HFF-Myc (cell line): Measurements from ENCODE around the gene BTNL8.

ENCODE experiments used
- DNase-seq: peaks from one replicate; pipeline ENCODE4 v3.0.0-alpha.2; 2011; ENCODE audit warnings: low read depth; ENCODE audit errors: extremely low read depth
- H3K4me3 ChIP-seq: replicated peaks from 2 replicates; pipeline ENCODE4 v1.5.1; 2011; ENCODE audit warnings: low read depth, mild to moderate bottlenecking, control low read depth, low read length
- TF ChIP-seq, protein P1 (sequence below): IDR thresholded peaks from 2 replicates; pipeline ENCODE4 v1.5.1; 2012; ENCODE audit warnings: mild to moderate bottlenecking, low read depth, low read length, control low read depth; ENCODE audit errors: missing control alignments

BTNL8 gene

DNA sequence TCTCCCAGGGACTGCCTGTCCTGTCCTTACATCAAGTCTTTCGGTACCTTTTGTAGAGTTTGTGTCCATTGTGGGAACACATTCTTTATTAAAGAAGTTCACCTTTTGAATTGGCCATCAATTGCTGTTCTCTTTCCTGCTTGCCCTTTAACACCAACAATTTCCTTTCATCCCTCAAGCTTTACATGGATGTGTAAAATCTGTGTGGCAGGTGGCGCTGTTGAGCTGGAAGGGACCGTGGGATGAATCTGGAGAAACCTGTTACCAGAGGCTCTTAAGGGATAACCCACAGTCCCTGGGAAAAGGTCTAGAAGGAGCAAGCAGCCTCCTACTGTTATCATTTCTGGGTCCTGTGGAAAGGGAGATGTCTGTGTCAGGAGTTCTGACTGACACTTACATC lies 30.0 kb upstream of the BTNL8 start:
- TF ChIP-seq, protein P1, sequence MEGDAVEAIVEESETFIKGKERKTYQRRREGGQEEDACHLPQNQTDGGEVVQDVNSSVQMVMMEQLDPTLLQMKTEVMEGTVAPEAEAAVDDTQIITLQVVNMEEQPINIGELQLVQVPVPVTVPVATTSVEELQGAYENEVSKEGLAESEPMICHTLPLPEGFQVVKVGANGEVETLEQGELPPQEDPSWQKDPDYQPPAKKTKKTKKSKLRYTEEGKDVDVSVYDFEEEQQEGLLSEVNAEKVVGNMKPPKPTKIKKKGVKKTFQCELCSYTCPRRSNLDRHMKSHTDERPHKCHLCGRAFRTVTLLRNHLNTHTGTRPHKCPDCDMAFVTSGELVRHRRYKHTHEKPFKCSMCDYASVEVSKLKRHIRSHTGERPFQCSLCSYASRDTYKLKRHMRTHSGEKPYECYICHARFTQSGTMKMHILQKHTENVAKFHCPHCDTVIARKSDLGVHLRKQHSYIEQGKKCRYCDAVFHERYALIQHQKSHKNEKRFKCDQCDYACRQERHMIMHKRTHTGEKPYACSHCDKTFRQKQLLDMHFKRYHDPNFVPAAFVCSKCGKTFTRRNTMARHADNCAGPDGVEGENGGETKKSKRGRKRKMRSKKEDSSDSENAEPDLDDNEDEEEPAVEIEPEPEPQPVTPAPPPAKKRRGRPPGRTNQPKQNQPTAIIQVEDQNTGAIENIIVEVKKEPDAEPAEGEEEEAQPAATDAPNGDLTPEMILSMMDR, result peak; percentile 89
- peak; percentile 49 for DNase-seq
- no peak overlapping the region for H3K4me3 ChIP-seq

DNA sequence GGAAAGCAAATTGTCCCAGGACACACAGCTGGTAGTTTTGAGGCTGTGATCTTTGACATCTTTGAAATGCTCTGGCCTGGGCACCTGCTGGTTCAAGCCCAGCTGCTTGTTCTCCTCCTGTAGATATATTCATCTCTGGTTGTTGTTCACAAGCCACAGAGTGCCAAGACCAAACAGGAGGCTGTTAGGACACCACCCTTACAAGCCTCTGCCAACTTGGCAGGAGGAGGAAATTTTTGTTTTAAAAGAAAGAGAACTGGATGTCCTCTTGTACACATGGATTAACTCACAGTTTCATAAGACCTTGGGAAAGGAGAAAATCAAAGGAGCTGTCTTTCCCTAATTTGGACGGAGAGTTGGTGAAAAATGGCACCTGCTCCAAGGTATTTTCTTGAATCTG lies 29.4 kb upstream of the BTNL8 start:
- TF ChIP-seq, protein P1, result no peak
- H3K4me3 ChIP-seq, result no peak overlapping the region
- no peak for DNase-seq

DNA sequence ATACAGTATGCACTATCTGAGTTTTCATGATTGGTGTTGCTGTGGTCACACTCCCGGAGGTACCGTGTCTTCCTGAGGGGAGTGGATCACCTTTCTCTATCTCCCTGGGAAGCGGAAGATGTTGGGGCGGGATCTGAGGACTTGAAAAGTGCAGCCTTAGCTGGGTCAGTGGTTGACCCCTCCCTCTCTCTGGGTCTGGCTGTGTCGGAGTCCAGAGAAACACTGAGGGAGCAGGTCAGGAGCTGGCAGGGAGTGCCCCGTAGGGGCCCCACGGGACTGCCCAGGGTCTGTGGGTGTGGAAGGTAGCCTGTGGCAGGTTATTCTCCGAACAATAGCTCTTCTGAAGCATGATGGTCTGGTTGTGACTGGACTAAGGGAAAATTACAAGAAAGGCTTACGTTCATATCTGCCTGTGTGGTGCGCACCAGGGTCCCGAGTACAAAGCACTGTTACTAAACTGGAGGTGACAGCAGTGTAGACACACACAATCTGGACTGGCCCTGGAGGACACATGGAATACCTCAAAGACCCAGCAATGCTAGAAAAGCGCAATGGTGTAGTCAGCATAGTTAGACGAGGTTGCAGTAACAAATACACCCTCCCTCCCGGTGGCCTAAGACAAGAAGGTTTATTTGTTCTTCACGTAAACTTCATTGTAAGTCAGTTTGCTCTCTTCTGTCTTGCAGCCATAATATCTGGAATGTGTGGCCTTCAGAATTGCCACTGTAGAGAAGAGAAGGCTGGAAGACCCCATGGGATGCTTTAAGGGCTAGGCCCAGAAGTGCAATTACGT lies 28.5 kb upstream of the BTNL8 start:
- TF ChIP-seq, protein P1, result no peak

DNA sequence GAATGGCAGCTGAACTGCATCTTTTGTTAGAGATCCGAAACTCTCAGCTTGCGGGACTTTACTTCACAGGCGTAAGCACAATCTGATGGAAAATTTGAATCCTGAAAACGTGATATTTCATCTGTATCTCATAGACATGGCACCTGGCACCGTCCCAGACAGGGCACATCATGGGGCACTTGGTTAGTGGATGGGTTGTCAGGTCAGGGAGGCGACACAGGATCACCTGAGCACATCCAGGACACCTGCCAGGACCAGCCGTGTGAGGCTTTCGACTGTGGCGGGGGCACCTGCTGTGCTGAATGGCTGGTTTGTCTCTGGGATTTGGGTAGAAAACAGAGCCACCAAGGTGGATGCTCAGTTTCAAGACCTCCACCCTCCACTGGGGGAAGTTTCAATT lies 26.5 kb upstream of the BTNL8 start:
- no peak overlapping the region for H3K4me3 ChIP-seq
- no peak for DNase-seq
- TF ChIP-seq, protein P1, result no peak

More for the DNA sequence above, 28.5 kb upstream of the BTNL8 start:
- no peak overlapping the region for H3K4me3 ChIP-seq
- DNase-seq, result no peak

DNA sequence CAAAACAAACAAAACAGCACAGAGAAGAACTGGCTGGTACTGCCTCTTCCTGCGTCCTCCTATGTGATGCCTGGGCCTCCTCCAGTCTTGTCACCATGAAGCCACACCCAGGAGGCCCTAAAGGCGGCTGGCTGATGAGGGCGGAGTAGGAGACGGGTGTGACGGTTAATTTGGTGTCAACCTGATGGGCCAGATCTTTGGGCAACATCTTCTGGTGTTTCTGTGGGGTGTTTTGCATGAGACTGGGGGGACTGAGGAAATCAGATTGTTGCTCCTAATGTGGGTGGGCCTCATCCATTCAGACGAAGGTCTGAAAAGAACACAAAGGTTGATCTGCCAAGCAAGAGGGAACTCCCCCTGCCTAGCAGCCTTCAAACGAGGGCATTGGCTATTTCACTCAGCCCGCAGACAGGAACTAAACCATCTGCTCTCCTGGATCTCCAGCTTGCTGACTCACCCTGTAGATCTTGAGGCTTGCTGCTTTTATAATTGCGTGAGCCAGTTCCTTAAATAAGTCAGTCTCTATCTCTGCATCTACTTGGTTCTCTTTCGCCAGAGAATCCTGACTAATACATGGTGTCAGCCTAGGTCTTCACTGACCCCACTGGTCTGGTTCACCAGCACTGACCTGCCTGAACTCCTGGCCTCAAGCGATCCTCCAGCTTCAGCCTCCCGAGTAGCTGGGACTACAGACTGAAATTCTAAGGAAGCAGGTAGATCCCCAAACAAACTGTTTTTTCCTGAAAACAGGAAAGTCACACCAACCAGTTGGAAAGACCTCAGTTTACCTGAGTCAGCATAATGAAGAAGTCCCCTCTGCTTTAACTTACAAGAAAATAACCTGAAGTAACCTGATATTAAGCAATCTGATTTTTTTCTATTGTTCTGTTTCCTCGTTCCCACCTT lies 25.1 kb upstream of the BTNL8 start:
- no peak for DNase-seq
- no peak overlapping the region for H3K4me3 ChIP-seq
- TF ChIP-seq, protein P1, result no peak

DNA sequence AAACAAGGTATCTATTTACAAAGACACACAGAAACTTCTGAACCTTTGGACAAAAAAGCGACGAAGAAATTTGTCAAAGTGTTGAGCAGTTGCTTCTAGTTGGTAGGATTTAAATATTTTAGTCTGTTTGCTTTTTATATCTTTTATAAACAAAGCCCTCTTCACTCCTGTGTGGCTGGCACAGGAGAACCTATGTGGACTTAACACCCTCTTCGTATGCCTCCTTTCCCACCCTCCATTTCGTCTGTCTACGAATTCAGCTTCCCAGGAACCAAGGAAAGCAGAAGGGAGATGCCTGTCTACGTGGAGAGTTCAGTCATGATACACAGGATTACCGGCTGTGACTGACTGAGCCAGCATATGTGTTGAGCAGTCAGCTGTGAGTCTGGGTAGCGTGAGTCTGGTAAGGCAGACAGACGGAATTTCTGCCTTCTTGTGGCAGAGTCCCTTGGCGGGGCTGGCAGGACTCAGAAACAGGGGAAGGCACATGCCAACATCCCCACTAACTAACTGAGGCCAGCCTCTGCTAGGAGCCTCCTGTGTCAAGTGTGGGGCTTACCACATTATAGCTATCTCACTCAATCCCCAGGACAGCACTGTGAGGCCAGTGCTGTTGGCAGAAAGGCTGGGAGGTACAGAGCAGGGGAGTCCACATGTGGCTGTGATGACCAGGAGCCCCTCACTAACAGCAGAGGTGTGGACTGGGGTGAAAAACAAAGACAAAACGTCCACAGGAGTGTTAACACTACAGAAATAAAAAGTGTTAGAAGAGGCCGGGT lies 24.0 kb upstream of the BTNL8 start:
- H3K4me3 ChIP-seq, result no peak overlapping the region
- DNase-seq, result no peak
- TF ChIP-seq, protein P1, result no peak
